Spleen (tissue), 7 donors: ENCODE results near the gene PCDHGB3.

Source experiments
- CTCF ChIP-seq, 11 experiments: fragments of 200-600 bp in 7 of 11; fragments of 450-650 bp in 4 of 11; sonication (generic) in 4 of 11; IDR thresholded peaks in 8 of 11; conservative IDR thresholded peaks in 3 of 11; 1 replicate in 7 of 11; 2 replicates in 4 of 11; pipeline versions ENCODE4 v1.4.0 to v1.8.0; 2016 to 2021; ENCODE audit warnings: antibody characterized with exemption in 11 of 11, inconsistent platforms in 4 of 11, mild to moderate bottlenecking in 1 of 11
- POLR2A ChIP-seq, 3 donors: fragments of 450-650 bp; IDR thresholded peaks; one replicate each; pipeline ENCODE4 v1.5.1; 2017; ENCODE audit warnings: antibody characterized with exemption in 3 of 3, mild to moderate bottlenecking in 1 of 3
- POLR2AphosphoS5 ChIP-seq, 3 donors: sonication (generic); formaldehyde crosslinking; IDR thresholded peaks; one replicate each; pipeline ENCODE4 v1.5.1; 2017; ENCODE audit warnings: antibody characterized with exemption in 3 of 3
- donor health status: DM: no; HTN: no; CAD: no; lungs with moderate emphysema.
- donor health status: DM: no; HTN: no; CAD: no.
- donor health status: DM: no; HTN: no; CAD: no.

GRCh38 chr5:141389153-141390042 lies 19.4 kb downstream of the PCDHGB3 start:
- TF ChIP-seq CTCF (IDR thresholded peaks at IDR 0.05 in 8 of 11, conservative IDR thresholded peaks at IDR 0.05 in 3 of 11) (no peak), POLR2AphosphoS5 (IDR thresholded peaks at IDR 0.05) (no peak), POLR2A (IDR thresholded peaks at IDR 0.05) (no peak)
